Breast epithelium (tissue), 4 donors: Measurements from ENCODE around the gene C4orf50. TPM values are rescaled to one million over a fixed set of nuclear protein-coding genes. Genes with fewer than 3 reads are reported as not detected.

Experiments used
- DNase-seq, 2 donors: peaks; one replicate each; pipeline ENCODE4 v3.0.0-alpha.2; 2019; ENCODE audit warnings: low spot score in 2 of 2
- H3K27ac ChIP-seq, 2 donors: fragments of 200-600 bp; sonication (generic) in 1 of 2; one replicate each; pipeline ENCODE4 v1.5.1; 2016 to 2019; ENCODE audit warnings: mild to moderate bottlenecking in 1 of 2
- H3K27me3 ChIP-seq, 2 donors: fragments of 200-600 bp; sonication (generic) in 1 of 2; one replicate each; pipeline versions ENCODE4 v1.5.1 to v1.6.0; 2017 to 2019; ENCODE audit warnings: control low read depth in 1 of 2, mild to moderate bottlenecking in 1 of 2
- H3K36me3 ChIP-seq: fragments of 200-600 bp; one replicate; pipeline ENCODE4 v1.5.1; 2019
- H3K4me1 ChIP-seq, 2 donors: fragments of 200-600 bp; sonication (generic); one replicate each; pipeline ENCODE4 v1.5.1; 2016 to 2019; ENCODE audit warnings: control low read depth in 1 of 2
- H3K4me3 ChIP-seq, 3 donors: fragments of 200-600 bp; sonication (generic); 1 replicate in 2 of 3; 2 replicates in 1 of 3; pipeline ENCODE4 v1.5.1; 2016 to 2019; ENCODE audit warnings: mild to moderate bottlenecking in 3 of 3, moderate library complexity in 2 of 3
- H3K9me3 ChIP-seq, 2 donors: fragments of 200-600 bp; sonication (generic) in 1 of 2; one replicate each; pipeline ENCODE4 v1.5.1; 2016 to 2019; ENCODE audit warnings: control low read depth in 1 of 2
- POLR2A ChIP-seq: fragments of 450-650 bp; IDR thresholded peaks from one replicate; pipeline ENCODE4 v1.6.1; 2016; ENCODE audit warnings: antibody characterized with exemption, mild to moderate bottlenecking, moderate library complexity
- POLR2AphosphoS5 ChIP-seq, 3 donors: sonication (generic); formaldehyde crosslinking; IDR thresholded peaks; one replicate each; pipeline ENCODE4 v1.6.1; 2017; ENCODE audit warnings: antibody characterized with exemption in 3 of 3
- intact Hi-C: fragments of 100-400 bp; cut with DNase I; formaldehyde crosslinking; loops from one replicate; pipeline ENCODE4 v1.15.1; 2023; ENCODE audit warnings: low total_unique reads
- total RNA-seq, 3 donors: library from RNA; depleted of rRNA; stranded (reverse); fragments of >200 nt; gene quantifications; one replicate each; pipeline ENCODE4 v1.1.0, GENCODE V29; 2016
- TF ChIP-seq, protein P1 (sequence below), 3 donors: fragments of 450-650 bp; IDR thresholded peaks; one replicate each; pipeline ENCODE4 v1.5.1; 2016 to 2017; ENCODE audit warnings: antibody characterized with exemption in 3 of 3, mild to moderate bottlenecking in 3 of 3, moderate library complexity in 3 of 3

C4orf50 gene
- total RNA-seq, 3 donors from 2014 or later = under 0.01 TPM; not detected in 1

DNA sequence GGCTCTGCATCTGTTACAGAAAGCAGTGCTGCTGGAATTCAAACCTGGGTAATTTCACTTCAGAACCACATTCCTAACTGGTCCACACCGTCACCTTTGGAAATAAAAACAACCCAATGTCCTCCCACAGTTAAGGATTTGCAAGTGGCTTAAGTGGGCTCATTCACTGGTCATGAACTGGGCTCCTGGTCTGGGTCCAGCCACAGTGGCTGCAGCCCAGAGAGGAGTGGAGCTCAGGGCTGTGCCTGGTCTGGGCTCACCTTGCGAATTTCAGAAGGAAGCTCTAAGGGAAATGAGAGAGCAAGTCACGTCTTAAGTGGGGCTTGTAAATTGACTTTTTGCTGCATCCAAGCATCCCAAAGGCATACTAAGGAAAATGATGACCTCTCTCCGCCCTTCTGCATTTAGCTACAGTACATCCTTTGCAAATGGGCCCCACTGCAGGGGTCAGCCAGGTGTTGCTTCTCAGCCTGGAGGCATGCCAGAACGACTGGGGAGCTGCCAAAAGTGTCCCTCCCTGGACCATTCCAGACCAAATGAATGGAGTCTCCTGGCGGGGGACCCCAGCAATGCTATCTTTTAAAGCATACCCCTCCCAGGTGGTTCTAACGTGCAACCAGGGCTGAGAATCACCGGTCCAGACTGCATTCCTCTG lies 99.8 kb downstream of the C4orf50 start:
- TF ChIP-seq POLR2AphosphoS5 (IDR thresholded peaks at IDR 0.05) = no peak
- TF ChIP-seq, protein P1, sequence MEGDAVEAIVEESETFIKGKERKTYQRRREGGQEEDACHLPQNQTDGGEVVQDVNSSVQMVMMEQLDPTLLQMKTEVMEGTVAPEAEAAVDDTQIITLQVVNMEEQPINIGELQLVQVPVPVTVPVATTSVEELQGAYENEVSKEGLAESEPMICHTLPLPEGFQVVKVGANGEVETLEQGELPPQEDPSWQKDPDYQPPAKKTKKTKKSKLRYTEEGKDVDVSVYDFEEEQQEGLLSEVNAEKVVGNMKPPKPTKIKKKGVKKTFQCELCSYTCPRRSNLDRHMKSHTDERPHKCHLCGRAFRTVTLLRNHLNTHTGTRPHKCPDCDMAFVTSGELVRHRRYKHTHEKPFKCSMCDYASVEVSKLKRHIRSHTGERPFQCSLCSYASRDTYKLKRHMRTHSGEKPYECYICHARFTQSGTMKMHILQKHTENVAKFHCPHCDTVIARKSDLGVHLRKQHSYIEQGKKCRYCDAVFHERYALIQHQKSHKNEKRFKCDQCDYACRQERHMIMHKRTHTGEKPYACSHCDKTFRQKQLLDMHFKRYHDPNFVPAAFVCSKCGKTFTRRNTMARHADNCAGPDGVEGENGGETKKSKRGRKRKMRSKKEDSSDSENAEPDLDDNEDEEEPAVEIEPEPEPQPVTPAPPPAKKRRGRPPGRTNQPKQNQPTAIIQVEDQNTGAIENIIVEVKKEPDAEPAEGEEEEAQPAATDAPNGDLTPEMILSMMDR (IDR thresholded peaks at IDR 0.05) = no peak
- no peak for TF ChIP-seq POLR2A
- Histone ChIP-seq H3K27ac (no peak overlapping the region), H3K4me3 (no peak overlapping the region), H3K9me3 (peaks cover 0 to 10% of the 10 kb centered on the region in 2 donors), H3K27me3 (peaks cover 0 to 52% of the 10 kb centered on the region in 2 donors), H3K4me1 (no peaks in the 10 kb centered on the region), H3K36me3 (no peaks in the 10 kb centered on the region)
- no peak for DNase-seq
- intact Hi-C loops = no loop called here

GRCh38 chr4:5917672-5918071 lies 100.6 kb downstream of the C4orf50 start:
- Histone ChIP-seq H3K36me3 (no peaks in the 10 kb centered on the region), H3K4me3 (no peak overlapping the region), H3K9me3 (peaks cover 0 to 14% of the 10 kb centered on the region in 2 donors), H3K27ac (no peak overlapping the region), H3K4me1 (no peaks in the 10 kb centered on the region), H3K27me3 (peaks cover 0 to 51% of the 10 kb centered on the region in 2 donors)
- no peak for DNase-seq
- TF ChIP-seq POLR2A (no peak), POLR2AphosphoS5 (IDR thresholded peaks at IDR 0.05) (no peak)
- TF ChIP-seq, protein P1 (IDR thresholded peaks at IDR 0.05) = no peak
- intact Hi-C loops = no loop called here

DNA sequence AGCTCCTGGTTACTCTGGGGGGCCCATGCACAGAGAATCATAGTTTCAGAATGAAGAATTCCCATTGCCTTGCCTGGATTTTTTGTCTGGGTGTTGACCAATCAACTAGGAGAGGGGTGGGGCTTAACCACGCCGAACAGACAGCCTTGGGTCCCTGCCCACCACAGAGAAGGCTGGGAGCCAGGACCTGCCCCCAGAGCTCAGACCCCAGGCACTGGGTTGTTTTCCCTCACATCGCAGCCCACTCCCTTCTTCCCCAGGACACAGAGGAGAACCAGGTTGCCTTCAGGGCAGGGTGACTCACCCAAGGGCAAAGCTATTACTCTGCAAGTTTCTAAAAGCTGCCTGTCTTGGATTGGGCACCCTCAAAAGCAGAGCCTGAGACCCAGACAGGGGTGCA lies 102.0 kb downstream of the C4orf50 start:
- Histone ChIP-seq H3K4me1 (no peaks in the 10 kb centered on the region), H3K27ac (no peak overlapping the region), H3K4me3 (no peak overlapping the region), H3K9me3 (peaks cover 0 to 22% of the 10 kb centered on the region in 2 donors), H3K27me3 (peaks cover 0 to 37% of the 10 kb centered on the region in 2 donors), H3K36me3 (no peaks in the 10 kb centered on the region)
- TF ChIP-seq, protein P1 (IDR thresholded peaks at IDR 0.05) = no peak
- TF ChIP-seq POLR2AphosphoS5 (IDR thresholded peaks at IDR 0.05) (no peak), POLR2A (no peak)
- intact Hi-C loops = no loop called here
- DNase-seq = no peak

DNA sequence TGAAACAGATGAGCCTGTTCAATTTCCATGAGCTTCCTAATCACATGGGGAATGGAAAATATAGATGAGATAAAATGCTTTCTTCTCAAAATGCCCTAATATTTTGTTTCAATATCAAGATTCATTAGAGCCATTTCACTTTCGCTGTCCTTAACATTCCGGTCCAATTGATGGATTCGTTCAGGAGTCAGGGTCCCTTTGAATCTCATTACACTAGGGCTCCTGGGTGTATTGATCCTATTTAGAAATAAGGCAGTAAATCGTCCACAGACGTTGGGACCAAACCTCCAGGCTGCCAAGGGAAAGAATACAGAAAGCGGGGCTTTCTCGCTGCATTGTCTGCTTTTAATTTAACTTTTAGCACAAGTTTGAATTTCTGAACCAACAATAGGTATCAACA lies 104.8 kb downstream of the C4orf50 start:
- Histone ChIP-seq H3K9me3 (peaks cover 0 to 31% of the 10 kb centered on the region in 2 donors), H3K27ac (no peak overlapping the region), H3K36me3 (no peaks in the 10 kb centered on the region), H3K4me3 (no peak overlapping the region), H3K27me3 (peaks cover 0 to 24% of the 10 kb centered on the region in 2 donors), H3K4me1 (no peaks in the 10 kb centered on the region)
- TF ChIP-seq, protein P1 (IDR thresholded peaks at IDR 0.05) = no peak
- TF ChIP-seq POLR2A (no peak), POLR2AphosphoS5 (IDR thresholded peaks at IDR 0.05) (no peak)
- intact Hi-C loops = no loop called here
- DNase-seq = no peak

- Histone ChIP-seq H3K27me3 (peaks cover 0 to 17% of the 10 kb centered on the region in 2 donors), H3K4me3 (no peak overlapping the region), H3K36me3 (no peaks in the 10 kb centered on the region), H3K4me1 (no peaks in the 10 kb centered on the region), H3K27ac (no peak overlapping the region), H3K9me3 (peaks cover 0 to 34% of the 10 kb centered on the region in 2 donors)
- TF ChIP-seq, protein P1 (IDR thresholded peaks at IDR 0.05) = no peak
- intact Hi-C loops = no loop called here
- no peak for DNase-seq
These were observed 105.6 kb downstream of the C4orf50 start for GRCh38 chr4:5912614-5913019.
